K562 (cell line): ENCODE results near the gene PRRC2C. TPM values are rescaled to one million over a fixed set of nuclear protein-coding genes. Genes with fewer than 3 reads are reported as not detected.

Experiments used
- ATAC-seq: fragments of 200-7000 bp; cut with Tn5 transposase; 3 replicates; pipeline ENCODE4 v1.9.1; 2020; ENCODE audit warnings: moderate library complexity
- BruUV-seq: library from RNA; stranded (reverse); fragments of 400-500 nt; replicated peaks from 2 replicates; lab custom pipeline; 2021; lab: Mats Ljungman, UMichigan
- CTCF ChIA-PET: fragments of 300-600 bp; formaldehyde crosslinking; extraction: SDS; loops from one replicate; lab custom pipeline; 2021; ENCODE audit warnings: low intra/inter-chr PET ratio; lab: Yijun Ruan, JAX
- POLR2A ChIA-PET: fragments of 300-600, 350-650 bp; sonication (Branson Sonifier 250); formaldehyde crosslinking; extraction: SDS; loops from one replicate; lab custom pipeline; 2021; ENCODE audit warnings: antibody characterized with exemption, inconsistent platforms; lab: Yijun Ruan, JAX
- DNase-seq, 4 experiments: peaks; one replicate each; pipeline versions ENCODE4 v3.0.0 to v3.0.0-alpha.2; 2011 to 2018; ENCODE audit warnings: low spot score in 3 of 4, mixed read lengths in 3 of 4; ENCODE audit errors: extremely low read depth in 1 of 4
- FAIRE-seq: peaks from 2 replicates; lab custom pipeline; 2011; peaks lifted over from hg19 to GRCh38; lab: Jason Lieb, UNC
- H2AFZ ChIP-seq: 2 replicates; pipeline ENCODE4 v1.6.0; 2011; ENCODE audit warnings: low read depth, low read length, control low read depth, inconsistent platforms
- H3K27ac ChIP-seq: fragments of 200-600 bp; 3 replicates; pipeline ENCODE4 v1.8.0; 2011; ENCODE audit warnings: low read depth, mild to moderate bottlenecking, control low read depth, inconsistent platforms, low read length, moderate library complexity, mixed read lengths; ENCODE audit errors: extremely low read depth
- H3K27me3 ChIP-seq, 2 experiments: fragments of 300-600 bp in 1 of 2; 2 replicates in 1 of 2; 3 replicates in 1 of 2; pipeline versions ENCODE4 v1.6.0 to v1.8.0; 2011; ENCODE audit warnings: inconsistent platforms in 2 of 2, low read length in 2 of 2, mild to moderate bottlenecking in 1 of 2, mixed read lengths in 1 of 2, moderate library complexity in 1 of 2; ENCODE audit not compliant: control insufficient read depth in 2 of 2, insufficient read depth in 2 of 2
- H3K36me3 ChIP-seq: fragments of 300-600 bp; 3 replicates; pipeline ENCODE4 v1.8.0; 2011; ENCODE audit warnings: mild to moderate bottlenecking, low read length, inconsistent platforms; ENCODE audit not compliant: control insufficient read depth, insufficient read depth
- H3K4me1 ChIP-seq, 2 experiments: fragments of 200-600 bp in 1 of 2; replicated peaks in 1 of 2; 2 replicates in 1 of 2; 3 replicates in 1 of 2; pipeline versions ENCODE4 v1.5.1 to v1.8.0; 2011; ENCODE audit warnings: inconsistent platforms in 2 of 2, low read length in 2 of 2, mild to moderate bottlenecking in 1 of 2, mixed read lengths in 1 of 2, moderate library complexity in 1 of 2; ENCODE audit not compliant: control insufficient read depth in 2 of 2, insufficient read depth in 2 of 2
- H3K4me2 ChIP-seq: 2 replicates; pipeline ENCODE4 v1.6.1; 2011; ENCODE audit warnings: low read length, control low read depth, inconsistent platforms, mixed read lengths; ENCODE audit not compliant: insufficient read depth
- H3K4me3 ChIP-seq: fragments of 200-600 bp; sonication (generic), shearing (Covaris generic); 2 replicates; pipeline ENCODE4 v1.5.1; 2016; ENCODE audit warnings: control low read depth, inconsistent platforms
- H3K79me2 ChIP-seq: fragments of 200-600 bp; 3 replicates; pipeline ENCODE4 v1.8.0; 2011; ENCODE audit warnings: low read length, inconsistent platforms; ENCODE audit not compliant: control insufficient read depth, insufficient read depth
- H3K9ac ChIP-seq, 2 experiments: 2 replicates each; pipeline versions ENCODE4 v1.6.0 to v1.6.1; 2011; ENCODE audit warnings: low read depth in 2 of 2, low read length in 2 of 2, control low read depth in 1 of 2, inconsistent platforms in 1 of 2, mild to moderate bottlenecking in 1 of 2, mixed read lengths in 1 of 2; ENCODE audit not compliant: insufficient read depth in 1 of 2
- H3K9me1 ChIP-seq: one replicate; pipeline ENCODE4 v1.6.0; 2011; ENCODE audit warnings: inconsistent platforms, mild to moderate bottlenecking, low read length, moderate library complexity; ENCODE audit not compliant: control insufficient read depth, insufficient read depth
- H3K9me3 ChIP-seq: replicated peaks from 2 replicates; pipeline ENCODE4 v1.5.1; 2011; ENCODE audit warnings: low read depth, low read length, inconsistent platforms; ENCODE audit not compliant: control insufficient read depth, insufficient read depth
- H4K20me1 ChIP-seq: replicated peaks from 2 replicates; pipeline ENCODE4 v1.6.1; 2011; ENCODE audit warnings: low read length, inconsistent platforms, mixed read lengths; ENCODE audit not compliant: control insufficient read depth, insufficient read depth
- HMG20B ChIP-seq: fragments of 250-450 bp; sonication (Bioruptor Pico); IDR thresholded peaks from 2 replicates; pipeline ENCODE4 v1.5.0; 2021; ENCODE audit warnings: mild to moderate bottlenecking
- MBD2 ChIP-seq: sonication (generic); IDR thresholded peaks from 2 replicates; pipeline ENCODE4 v1.6.1; 2016; ENCODE audit warnings: low read depth, borderline replicate concordance
- NONO ChIP-seq, 2 experiments: fragments of 200-400 bp in 1 of 2; fragments of 450-650 bp in 1 of 2; formaldehyde crosslinking in 1 of 2; IDR thresholded peaks; 2 replicates each; pipeline ENCODE4 v1.6.1; 2017; ENCODE audit warnings: low read depth in 2 of 2, mild to moderate bottlenecking in 2 of 2, moderate library complexity in 2 of 2, low read length in 1 of 2
- POLR2H ChIP-seq: IDR thresholded peaks from 2 replicates; pipeline ENCODE4 v1.6.1; 2016; ENCODE audit warnings: missing genetic modification characterization, low read depth, mild to moderate bottlenecking, control low read depth, missing compliant biosample characterization, moderate library complexity
- PRPF4 ChIP-seq: fragments of 200-400 bp; formaldehyde crosslinking; IDR thresholded peaks from one replicate; pipeline ENCODE4 v1.6.1; 2017; ENCODE audit warnings: low read length, low read depth, mild to moderate bottlenecking; ENCODE audit not compliant: insufficient read depth, poor library complexity, severe bottlenecking
- PTBP1 ChIP-seq: fragments of 200-400 bp; formaldehyde crosslinking; IDR thresholded peaks from 2 replicates; pipeline ENCODE4 v1.6.1; 2017; ENCODE audit warnings: low read depth, low read length
- SMARCE1 ChIP-seq: fragments of 450-650 bp; IDR thresholded peaks from 2 replicates; pipeline ENCODE4 v1.7.1; 2016; ENCODE audit warnings: mild to moderate bottlenecking
- TFE3 ChIP-seq: fragments of 450-650 bp; formaldehyde crosslinking; IDR thresholded peaks from 2 replicates; pipeline ENCODE4 v1.4.0; 2020; ENCODE audit warnings: mild to moderate bottlenecking, mixed read lengths
- THAP7 ChIP-seq: fragments of 250-450 bp; sonication (Bioruptor Pico); IDR thresholded peaks from 2 replicates; pipeline ENCODE4 v1.5.0; 2021
- ZNF217 ChIP-seq: sonication (generic); formaldehyde crosslinking; IDR thresholded peaks from 2 replicates; pipeline ENCODE4 v1.8.0; 2022; ENCODE audit warnings: mild to moderate bottlenecking, missing genetic modification reagents
- WGBS: fragments of 100-300 bp; shearing (Covaris generic); methylation state at CpG from one replicate; pipeline ENCODE4 v1.1.6; 2016; ENCODE audit warnings: low coverage, mixed read lengths; ENCODE audit not compliant: insufficient coverage; ENCODE audit errors: missing lambda C conversion rate; 5-methylcytosine and 5-hydroxymethylcytosine counted together
- in situ Hi-C: fragments of 300-500 bp; cut with MboI; formaldehyde crosslinking; loops from 4 replicates; pipeline ENCODE4 v1.15.0; 2018; ENCODE audit warnings: inconsistent platforms, mixed read lengths
- intact Hi-C: fragments of 100-400 bp; cut with micrococcal nuclease; formaldehyde crosslinking; loops from 2 replicates; pipeline ENCODE4 v1.14.2; 2022
- polyA plus RNA-seq, 8 experiments: library from polyadenylated mRNA; depleted of rRNA in 4 of 8; stranded (reverse) in 5 of 8; unstranded in 3 of 8; fragments of >200 nt; fragmentation: Nextera tagmentation in 2 of 8; fragmentation: Illumina TruSeq in 1 of 8; extraction: Ambion mirVana in 2 of 8; extraction: Trizol in 1 of 8; gene quantifications; 2 replicates each; pipeline versions ENCODE4 v1.2.1 to v1.2.3, GENCODE V29; 2011 to 2014; ENCODE audit warnings: inconsistent platforms in 1 of 8, missing spikeins in 1 of 8
- total RNA-seq, 7 experiments: library from RNA; depleted of rRNA in 6 of 7; stranded (reverse); fragments of >200 nt in 6 of 7; fragmentation: Illumina TruSeq in 2 of 7; extraction: Trizol in 2 of 7; gene quantifications; 2 replicates each; pipeline versions ENCODE4 v1.2.1 to v1.2.3, GENCODE V29; 2011 to 2021; ENCODE audit warnings: low replicate concordance in 1 of 7

Gene PRRC2C
- total and polyA plus RNA-seq, 9 of the 15 experiments (the other 6 are each of a cell fraction or from before 2014, with no cell fraction given), result 61.9 to 237 (median 105) TPM

- no peaks in the 10 kb centered on the region for H3K9me3 ChIP-seq
- no peak overlapping the region for H3K4me3 ChIP-seq
- ATAC-seq, result no peak
- POLR2A ChIA-PET, result interaction anchor here (1.0 to 1.3 kb wide), 2 partner anchors 9 kb away, joined by 3 to 5 read pairs; no protein-coding TSS in a partner anchor
- H4K20me1 ChIP-seq, result no peaks in the 10 kb centered on the region
- BruUV-seq, result no TSS peak
- no peaks in the 10 kb centered on the region for H3K36me3 ChIP-seq
- no peaks in the 10 kb centered on the region for H3K79me2 ChIP-seq
- H3K9me1 ChIP-seq, result no peaks in the 10 kb centered on the region
- CTCF ChIA-PET, result interaction anchor here (0.6 kb wide), 1 partner anchor 619 kb away, joined by 3 read pairs; no protein-coding TSS in a partner anchor
- H2AFZ ChIP-seq, result no peak overlapping the region
- no peak for TF ChIP-seq ZNF217
- TF ChIP-seq POLR2H (tag), result no peak
- TF ChIP-seq PTBP1, result no peak
- no peak for TF ChIP-seq HMG20B (CRISPR knock-in tag)
- TF ChIP-seq NONO (IDR thresholded peaks at IDR 0.05; ENCODE audit: low read depth in 2 of 2, low read length in 1 of 2), result no peak
- TF ChIP-seq THAP7 (CRISPR knock-in tag), result no peak
- TF ChIP-seq MBD2, result no peak
- TF ChIP-seq SMARCE1, result no peak
- no peak for TF ChIP-seq TFE3 (CRISPR knock-in tag)
- no peak for TF ChIP-seq PRPF4
- TF ChIP-seq, all 486 proteins: peak for 0
- intact Hi-C loops (no loop called here), in situ Hi-C loops (no loop called here)
- Histone ChIP-seq H3K27me3 (peaks cover 10 to 20% of the 10 kb centered on the region in 2 experiments), H3K4me2 (no peak overlapping the region), H3K9ac (no peak overlapping the region), H3K27ac (no peak overlapping the region), H3K4me1 (peaks cover 0 to 9% of the 10 kb centered on the region in 2 experiments; a peak in 2 of 5 replicates)
- 12% methylated on average over 5 of the region's 5 CpGs for WGBS
- FAIRE-seq (no peak), DNase-seq (no peak)
Measured at GRCh38 chr1:171627020-171627419, 141.7 kb downstream of the PRRC2C start.
